Measurements from ENCODE around the gene PTPRN2.

PTPRN2 gene

DNA sequence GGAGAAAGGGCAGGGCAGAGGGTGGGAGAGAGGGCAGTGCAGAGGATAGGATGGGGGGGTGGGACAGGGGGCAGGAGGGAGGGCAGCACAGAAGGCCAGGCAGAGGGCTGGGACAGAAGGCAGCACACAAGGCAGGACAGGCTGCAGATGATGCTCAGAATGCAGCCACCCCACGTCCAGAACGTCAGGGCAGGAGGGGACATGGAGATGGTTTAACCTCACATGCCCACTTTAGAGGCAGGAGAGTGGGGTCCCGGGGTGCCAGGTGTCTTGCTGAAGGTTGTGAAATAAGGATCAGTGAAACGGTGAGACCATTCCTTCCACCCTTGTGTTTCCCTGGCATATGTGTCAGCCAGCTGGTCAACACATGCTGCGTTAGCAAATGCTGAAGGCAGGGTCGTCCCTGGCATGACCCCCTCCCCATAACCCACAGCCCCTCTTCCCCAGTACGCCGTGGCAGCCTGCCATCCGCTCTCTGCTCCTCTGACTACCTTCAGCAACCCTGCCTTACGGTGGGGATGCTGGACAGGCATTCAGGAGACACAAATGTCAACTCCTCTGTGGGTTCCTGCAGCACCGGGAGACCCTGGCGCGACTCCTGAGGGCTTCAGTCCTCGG is 658.7 kb downstream of the PTPRN2 start:
- Histone ChIP-seq H3K27ac (ENCODE audit: low read depth, low read length) (no peak overlapping the region), H3K4me1 (ENCODE audit: control insufficient read depth in 5 of 5, insufficient read depth in 5 of 5, low read length in 5 of 5) (no peaks in the 10 kb centered on the region), H3K4me3 (ENCODE audit: low read depth in 1 of 5, low read length in 5 of 5) (no peak overlapping the region), H3K9ac (ENCODE audit: low read length in 5 of 5) (no peak overlapping the region), H3K9me3 (ENCODE audit: control insufficient read depth in 5 of 5, low read length in 5 of 5) (peaks cover 0 to 2% (median 0%) of the 10 kb centered on the region in 5 donors), H3K27me3 (ENCODE audit: control insufficient read depth in 5 of 5, insufficient read depth in 4 of 5, low read length in 5 of 5) (peaks cover 0 to 12% (median 5%) of the 10 kb centered on the region in 5 donors), H3K36me3 (ENCODE audit: control insufficient read depth in 5 of 5, insufficient read depth in 5 of 5, low read length in 5 of 5) (no peaks in the 10 kb centered on the region)

DNA sequence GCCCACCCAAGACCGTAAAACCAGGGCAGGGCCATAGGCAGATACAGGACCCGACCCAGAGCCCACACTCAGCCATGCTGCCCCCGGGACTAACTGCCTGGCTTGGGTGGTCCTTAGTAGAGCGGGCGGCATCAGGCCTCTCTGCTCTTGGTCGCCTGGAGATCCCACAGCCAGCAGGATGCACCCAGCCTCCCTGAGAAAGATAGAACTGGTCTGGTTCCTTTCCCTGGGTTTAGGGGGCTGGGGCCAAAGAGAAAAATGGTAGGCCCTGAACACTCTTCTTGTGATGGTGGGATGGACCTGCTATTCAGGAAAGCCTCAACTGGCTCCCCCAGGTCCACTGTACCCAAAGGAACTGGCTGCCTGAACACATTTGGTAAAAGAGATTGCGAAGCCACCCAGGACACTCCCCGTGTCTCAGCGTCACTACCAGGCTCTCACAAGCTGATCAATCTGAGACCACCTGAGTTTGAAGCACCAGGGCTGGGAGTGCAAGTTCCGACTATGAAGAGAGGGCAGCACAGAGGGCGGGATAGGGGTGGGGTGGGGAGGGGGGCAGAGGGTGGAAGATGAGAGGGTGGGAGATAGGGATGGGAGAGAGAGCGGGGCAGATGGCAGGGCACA is 659.3 kb downstream of the PTPRN2 start:
- Histone ChIP-seq H3K27ac (ENCODE audit: low read depth, low read length) (no peak overlapping the region), H3K9ac (ENCODE audit: low read length in 5 of 5) (no peak overlapping the region), H3K9me3 (ENCODE audit: control insufficient read depth in 5 of 5, low read length in 5 of 5) (no peaks in the 10 kb centered on the region), H3K4me3 (ENCODE audit: low read depth in 1 of 5, low read length in 5 of 5) (no peak overlapping the region), H3K27me3 (ENCODE audit: control insufficient read depth in 5 of 5, insufficient read depth in 4 of 5, low read length in 5 of 5) (peaks cover 0 to 12% (median 7%) of the 10 kb centered on the region in 5 donors), H3K36me3 (ENCODE audit: control insufficient read depth in 5 of 5, insufficient read depth in 5 of 5, low read length in 5 of 5) (no peaks in the 10 kb centered on the region), H3K4me1 (ENCODE audit: control insufficient read depth in 5 of 5, insufficient read depth in 5 of 5, low read length in 5 of 5) (no peaks in the 10 kb centered on the region)

DNA sequence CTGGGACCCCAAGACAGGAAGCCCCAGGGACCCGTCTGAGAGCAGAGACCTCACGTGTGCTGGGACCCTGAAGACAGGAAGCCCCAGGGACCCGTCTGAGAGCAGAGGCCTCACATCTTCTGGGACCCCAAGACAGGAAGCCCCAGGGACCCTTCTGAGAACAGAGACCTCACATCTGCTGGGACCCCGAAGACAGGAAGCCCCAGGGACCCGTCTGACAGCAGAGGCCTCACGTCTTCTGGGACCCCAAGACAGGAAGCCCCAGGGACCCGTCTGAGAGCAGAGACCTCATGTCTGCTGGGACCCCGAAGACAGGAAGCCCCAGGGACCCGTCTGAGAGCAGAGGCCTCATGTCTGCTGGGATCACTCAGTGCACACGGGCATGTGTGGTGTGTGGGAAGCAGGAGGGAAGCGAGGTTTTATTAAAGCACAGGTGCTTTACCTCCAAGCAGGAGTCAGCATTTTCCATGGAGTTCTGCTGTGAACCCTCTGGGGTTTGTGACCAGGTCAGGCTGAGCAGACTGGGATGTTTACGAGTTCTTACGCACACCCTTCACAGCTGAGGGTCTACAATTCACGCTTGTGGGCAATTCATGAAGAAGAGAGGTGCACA is 660.2 kb downstream of the PTPRN2 start:
- Histone ChIP-seq H3K4me3 (ENCODE audit: low read depth in 1 of 5, low read length in 5 of 5) (no peak overlapping the region), H3K9ac (ENCODE audit: low read length in 5 of 5) (no peak overlapping the region), H3K4me1 (ENCODE audit: control insufficient read depth in 5 of 5, insufficient read depth in 5 of 5, low read length in 5 of 5) (no peaks in the 10 kb centered on the region), H3K9me3 (ENCODE audit: control insufficient read depth in 5 of 5, low read length in 5 of 5) (no peaks in the 10 kb centered on the region), H3K36me3 (ENCODE audit: control insufficient read depth in 5 of 5, insufficient read depth in 5 of 5, low read length in 5 of 5) (no peaks in the 10 kb centered on the region), H3K27ac (ENCODE audit: low read depth, low read length) (no peak overlapping the region), H3K27me3 (ENCODE audit: control insufficient read depth in 5 of 5, insufficient read depth in 4 of 5, low read length in 5 of 5) (peaks cover 0 to 12% (median 7%) of the 10 kb centered on the region in 5 donors)

DNA sequence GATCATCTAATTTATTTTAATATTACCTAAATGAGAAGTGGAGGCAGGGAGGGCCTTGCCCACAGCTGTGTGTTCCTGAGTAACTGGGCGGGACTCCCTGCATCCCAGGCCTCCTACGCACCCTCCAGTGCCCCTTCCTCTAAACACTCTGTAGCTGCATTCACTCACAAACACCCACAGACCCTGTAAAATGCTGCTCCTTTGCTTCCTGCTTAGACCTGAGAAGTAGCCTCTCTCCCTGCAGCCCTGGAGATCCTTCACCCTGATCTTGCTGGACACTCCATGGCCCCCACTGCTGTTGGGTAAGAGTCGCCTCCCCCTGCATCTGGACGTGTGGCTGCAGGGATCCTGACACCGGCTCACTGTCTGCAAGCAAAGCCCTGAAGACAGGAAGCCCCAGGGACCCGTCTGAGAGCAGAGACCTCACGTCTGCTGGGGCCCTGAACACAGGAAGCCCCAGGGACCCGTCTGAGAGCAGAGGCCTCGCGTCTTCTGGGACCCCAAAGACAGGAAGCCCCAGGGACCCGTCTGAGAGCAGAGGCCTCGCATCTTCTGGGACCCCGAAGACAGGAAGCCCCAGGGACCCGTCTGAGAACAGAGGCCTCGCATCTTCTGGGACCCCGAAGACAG is 661.0 kb downstream of the PTPRN2 start:
- no peak overlapping the region for H3K4me3 ChIP-seq (ENCODE audit: low read depth in 1 of 5, low read length in 5 of 5)
- no peak overlapping the region for H3K9ac ChIP-seq (ENCODE audit: low read length in 5 of 5)

DNA sequence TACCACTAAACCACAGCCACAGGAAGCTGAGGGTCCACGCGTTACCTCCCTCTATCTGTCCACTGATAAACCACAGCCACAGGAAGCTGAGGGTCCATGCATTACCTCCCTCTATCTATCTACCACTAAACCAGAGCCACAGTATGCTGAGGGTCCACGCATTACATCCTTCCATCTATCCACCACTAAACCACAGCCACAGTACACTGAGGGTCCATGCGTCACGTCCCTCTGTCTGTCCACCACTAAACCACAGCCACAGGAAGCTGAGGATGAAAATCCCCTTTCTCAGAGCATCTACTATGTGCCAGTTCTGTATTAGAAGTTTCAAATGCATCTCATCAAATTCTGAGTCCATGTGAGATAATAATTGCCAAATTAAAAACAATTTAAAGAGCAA is 661.5 kb downstream of the PTPRN2 start:
- Histone ChIP-seq H3K27ac (ENCODE audit: low read depth, low read length) (no peak overlapping the region), H3K4me1 (ENCODE audit: control insufficient read depth in 5 of 5, insufficient read depth in 5 of 5, low read length in 5 of 5) (no peaks in the 10 kb centered on the region), H3K9ac (ENCODE audit: low read length in 5 of 5) (no peak overlapping the region), H3K27me3 (ENCODE audit: control insufficient read depth in 5 of 5, insufficient read depth in 4 of 5, low read length in 5 of 5) (peaks cover 0 to 12% (median 7%) of the 10 kb centered on the region in 5 donors), H3K9me3 (ENCODE audit: control insufficient read depth in 5 of 5, low read length in 5 of 5) (peaks cover 0 to 3% (median 0%) of the 10 kb centered on the region in 5 donors), H3K36me3 (ENCODE audit: control insufficient read depth in 5 of 5, insufficient read depth in 5 of 5, low read length in 5 of 5) (no peaks in the 10 kb centered on the region), H3K4me3 (ENCODE audit: low read depth in 1 of 5, low read length in 5 of 5) (no peak overlapping the region)

More for the DNA sequence above, 661.0 kb downstream of the PTPRN2 start:
- Histone ChIP-seq H3K9me3 (ENCODE audit: control insufficient read depth in 5 of 5, low read length in 5 of 5) (no peaks in the 10 kb centered on the region), H3K27me3 (ENCODE audit: control insufficient read depth in 5 of 5, insufficient read depth in 4 of 5, low read length in 5 of 5) (peaks cover 0 to 12% (median 7%) of the 10 kb centered on the region in 5 donors), H3K4me1 (ENCODE audit: control insufficient read depth in 5 of 5, insufficient read depth in 5 of 5, low read length in 5 of 5) (no peaks in the 10 kb centered on the region), H3K36me3 (ENCODE audit: control insufficient read depth in 5 of 5, insufficient read depth in 5 of 5, low read length in 5 of 5) (no peaks in the 10 kb centered on the region), H3K27ac (ENCODE audit: low read depth, low read length) (no peak overlapping the region)

DNA sequence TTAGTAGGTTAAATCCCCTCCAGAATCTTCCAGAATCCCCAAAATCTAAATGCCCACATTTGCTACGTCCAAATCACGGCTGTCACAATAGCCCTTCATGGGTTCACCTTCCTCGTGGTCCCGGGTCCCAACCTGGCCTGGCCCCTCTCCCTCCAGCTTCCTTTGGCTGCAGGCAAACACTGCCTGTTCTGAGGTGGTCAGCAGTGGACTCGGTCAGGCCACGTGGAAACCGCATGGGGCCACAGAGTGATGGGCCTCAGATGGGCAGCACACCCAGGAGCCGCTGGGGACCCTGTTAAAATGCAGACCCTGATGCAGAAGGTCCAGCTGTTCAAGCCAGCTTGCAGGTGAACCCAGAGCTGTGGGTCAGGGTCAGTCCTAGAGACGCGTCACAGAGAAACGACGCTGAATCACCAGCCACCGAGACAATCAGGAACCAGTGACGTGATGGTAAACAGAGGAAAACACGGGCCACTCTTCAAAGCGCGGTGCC is 662.2 kb downstream of the PTPRN2 start:
- Histone ChIP-seq H3K27me3 (ENCODE audit: control insufficient read depth in 5 of 5, insufficient read depth in 4 of 5, low read length in 5 of 5) (peaks cover 0 to 10% (median 7%) of the 10 kb centered on the region in 5 donors), H3K36me3 (ENCODE audit: control insufficient read depth in 5 of 5, insufficient read depth in 5 of 5, low read length in 5 of 5) (no peaks in the 10 kb centered on the region), H3K4me1 (ENCODE audit: control insufficient read depth in 5 of 5, insufficient read depth in 5 of 5, low read length in 5 of 5) (no peaks in the 10 kb centered on the region), H3K27ac (ENCODE audit: low read depth, low read length) (no peak overlapping the region), H3K9ac (ENCODE audit: low read length in 5 of 5) (no peak overlapping the region), H3K9me3 (ENCODE audit: control insufficient read depth in 5 of 5, low read length in 5 of 5) (peaks cover 0 to 4% (median 0%) of the 10 kb centered on the region in 5 donors), H3K4me3 (ENCODE audit: low read depth in 1 of 5, low read length in 5 of 5) (no peak overlapping the region)

DNA sequence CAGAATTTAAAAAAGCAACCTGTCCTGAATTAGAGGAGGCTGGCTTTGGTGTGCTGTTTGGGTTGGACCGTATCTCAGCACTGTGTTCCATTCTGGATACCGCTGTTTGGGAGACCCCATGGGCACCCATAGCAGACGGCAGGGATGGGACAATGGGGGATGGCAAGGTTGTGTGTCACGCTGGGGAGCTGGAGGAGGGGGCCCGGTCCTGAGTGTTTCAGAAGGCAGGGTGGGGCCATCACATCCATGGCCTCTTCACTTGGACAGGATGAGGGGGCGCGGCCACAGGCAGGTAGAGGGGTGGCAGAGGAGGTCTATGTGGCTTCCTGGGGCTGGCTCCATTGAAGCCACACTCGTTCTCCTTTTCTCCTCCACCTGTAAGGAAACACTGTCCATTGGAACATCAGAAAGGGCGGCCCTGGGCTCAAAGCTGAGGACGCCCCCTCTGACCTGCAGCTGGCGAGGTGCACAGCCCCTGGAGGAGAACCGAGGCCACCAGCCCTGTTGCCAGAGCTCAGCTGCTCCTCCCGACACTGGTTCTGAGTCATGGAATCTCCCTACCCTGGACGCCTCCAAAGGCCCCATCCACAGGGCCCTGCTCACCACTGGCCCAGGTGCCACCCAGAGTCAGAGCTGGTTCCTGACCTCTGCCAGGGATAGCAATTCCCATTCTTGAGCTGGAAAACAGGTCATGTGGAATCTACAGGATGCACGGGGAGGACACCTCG is 663.6 kb downstream of the PTPRN2 start:
- Histone ChIP-seq H3K27ac (ENCODE audit: low read depth, low read length) (no peak overlapping the region), H3K9ac (ENCODE audit: low read length in 5 of 5) (no peak overlapping the region), H3K4me1 (ENCODE audit: control insufficient read depth in 5 of 5, insufficient read depth in 5 of 5, low read length in 5 of 5) (no peaks in the 10 kb centered on the region), H3K4me3 (ENCODE audit: low read depth in 1 of 5, low read length in 5 of 5) (no peak overlapping the region), H3K9me3 (ENCODE audit: control insufficient read depth in 5 of 5, low read length in 5 of 5) (peaks cover 0 to 4% (median 0%) of the 10 kb centered on the region in 5 donors), H3K36me3 (ENCODE audit: control insufficient read depth in 5 of 5, insufficient read depth in 5 of 5, low read length in 5 of 5) (no peaks in the 10 kb centered on the region), H3K27me3 (ENCODE audit: control insufficient read depth in 5 of 5, insufficient read depth in 4 of 5, low read length in 5 of 5) (peaks cover 0 to 9% (median 5%) of the 10 kb centered on the region in 5 donors)

DNA sequence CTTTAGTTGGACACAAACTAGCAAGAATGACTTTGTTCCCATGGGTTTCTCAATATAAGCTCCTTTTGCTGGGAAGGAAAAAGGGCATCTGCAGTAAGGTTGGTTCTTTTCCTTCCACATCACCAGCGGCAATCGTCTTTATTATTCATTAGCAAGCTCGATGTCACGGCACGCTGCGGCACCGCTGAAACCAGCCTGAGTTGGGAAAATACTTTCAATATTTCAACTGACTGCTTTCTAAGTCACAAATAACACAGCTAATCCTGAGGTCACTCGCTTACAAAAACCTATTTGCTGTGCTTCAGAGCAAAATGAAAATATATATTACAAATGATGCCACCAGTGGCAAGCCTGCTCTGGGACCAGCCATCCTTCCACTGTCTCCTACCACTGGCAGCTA is 665.0 kb downstream of the PTPRN2 start:
- Histone ChIP-seq H3K27ac (ENCODE audit: low read depth, low read length) (no peak overlapping the region), H3K9me3 (ENCODE audit: control insufficient read depth in 5 of 5, low read length in 5 of 5) (peaks cover 0 to 4% (median 0%) of the 10 kb centered on the region in 5 donors)

DNA sequence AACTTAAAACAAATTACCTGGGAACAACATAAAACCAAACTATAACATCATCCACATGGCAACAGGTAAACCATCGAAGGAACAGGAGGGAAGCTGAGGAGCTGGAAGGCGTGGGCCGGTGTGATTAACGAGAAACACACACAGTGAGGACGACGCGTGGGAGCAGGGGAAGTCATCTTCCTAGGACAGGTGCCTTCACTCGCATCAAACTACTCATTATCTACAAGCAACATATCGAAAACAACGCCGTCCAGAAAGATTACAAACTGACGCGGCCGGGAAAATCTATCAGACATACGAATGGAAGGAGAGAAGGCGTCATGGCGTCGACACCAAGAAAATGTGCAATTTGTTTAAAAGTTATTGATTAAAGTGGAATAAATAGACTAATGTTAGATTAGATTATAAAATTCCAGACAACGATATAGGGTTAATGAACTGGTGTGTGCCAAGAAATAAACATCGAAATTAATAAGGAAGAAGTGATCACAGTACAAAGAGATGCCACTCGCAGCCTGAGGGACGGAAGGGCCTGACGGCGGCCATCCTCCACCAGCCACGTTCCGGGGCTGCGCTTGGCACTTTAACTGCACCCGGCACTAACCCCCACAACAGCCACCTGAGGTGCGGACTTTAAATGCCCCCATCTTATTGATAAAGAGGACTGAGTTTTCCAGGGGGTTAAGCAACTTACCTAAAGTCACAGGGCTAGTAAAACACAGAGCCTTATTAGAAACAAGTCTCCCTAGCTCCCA is 669.1 kb downstream of the PTPRN2 start:
- Histone ChIP-seq H3K9me3 (ENCODE audit: control insufficient read depth in 5 of 5, low read length in 5 of 5) (peaks cover 5 to 17% (median 11%) of the 10 kb centered on the region in 5 donors), H3K4me1 (ENCODE audit: control insufficient read depth in 5 of 5, insufficient read depth in 5 of 5, low read length in 5 of 5) (no peaks in the 10 kb centered on the region), H3K4me3 (ENCODE audit: low read depth in 1 of 5, low read length in 5 of 5) (no peak overlapping the region), H3K9ac (ENCODE audit: low read length in 5 of 5) (no peak overlapping the region), H3K36me3 (ENCODE audit: control insufficient read depth in 5 of 5, insufficient read depth in 5 of 5, low read length in 5 of 5) (no peaks in the 10 kb centered on the region), H3K27me3 (ENCODE audit: control insufficient read depth in 5 of 5, insufficient read depth in 4 of 5, low read length in 5 of 5) (peaks cover 0 to 5% (median 0%) of the 10 kb centered on the region in 5 donors), H3K27ac (ENCODE audit: low read depth, low read length) (no peak overlapping the region)

More for the DNA sequence above, 665.0 kb downstream of the PTPRN2 start:
- H3K9ac ChIP-seq (ENCODE audit: low read length in 5 of 5): no peak overlapping the region
- no peak overlapping the region for H3K4me3 ChIP-seq (ENCODE audit: low read depth in 1 of 5, low read length in 5 of 5)
- H3K36me3 ChIP-seq (ENCODE audit: control insufficient read depth in 5 of 5, insufficient read depth in 5 of 5, low read length in 5 of 5): no peaks in the 10 kb centered on the region
- H3K27me3 ChIP-seq (ENCODE audit: control insufficient read depth in 5 of 5, insufficient read depth in 4 of 5, low read length in 5 of 5): peaks cover 0 to 5% (median under 1%) of the 10 kb centered on the region in 5 donors
- H3K4me1 ChIP-seq (ENCODE audit: control insufficient read depth in 5 of 5, insufficient read depth in 5 of 5, low read length in 5 of 5): no peaks in the 10 kb centered on the region
